ENCODE data around the gene IMPG2. TPM values are rescaled to one million over a fixed set of nuclear protein-coding genes. Genes with fewer than 3 reads are reported as not detected.

IMPG2 gene
- total and polyA plus RNA-seq, 2 experiments from 2014 or later = 0.77 TPM; not detected in 1

DNA sequence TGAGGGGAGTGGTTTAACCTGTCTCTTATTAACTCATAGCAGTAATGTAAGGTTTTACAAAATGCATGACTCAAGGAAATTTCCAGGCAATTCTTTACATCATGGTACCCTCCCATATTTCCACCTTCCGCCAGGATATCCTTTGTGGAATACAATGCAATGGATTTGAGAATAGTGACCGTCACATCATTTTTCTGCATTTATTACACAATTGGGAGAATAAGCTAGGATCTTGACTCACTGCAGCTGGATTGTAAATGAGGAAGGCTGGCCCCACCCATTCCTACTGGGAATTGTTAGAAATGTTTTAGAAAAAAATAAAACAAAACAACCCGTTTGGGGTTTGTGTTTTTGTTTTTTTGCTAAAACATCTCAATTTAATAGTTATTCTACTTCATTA, 97.4 kb downstream of the IMPG2 start:
- TF ChIP-seq CTCF (IDR thresholded peaks at IDR 0.05; ENCODE audit: poor library complexity) (no peak), EZH2phosphoT487 (IDR thresholded peaks at IDR 0.05; ENCODE audit: low read depth, severe bottlenecking, unreplicated experiment) (no peak), EZH2 (IDR thresholded peaks at IDR 0.05; ENCODE audit: borderline replicate concordance) (no peak)
- no peak for DNase-seq (ENCODE audit: low spot score)

GRCh38 chr3:101219842-101220560, 100.4 kb downstream of the IMPG2 start:
- H2AFZ ChIP-seq = no peak overlapping the region
- DNase-seq (ENCODE audit: low spot score) = no peak
- no peaks in the 10 kb centered on the region for H3K36me3 ChIP-seq (replicated peaks; ENCODE audit: insufficient read depth, low read depth)
- no peaks in the 10 kb centered on the region for H3K27me3 ChIP-seq
- H3K4me1 ChIP-seq (ENCODE audit: insufficient read depth) = no peaks in the 10 kb centered on the region
- H3K9me2 ChIP-seq (replicated peaks; ENCODE audit: insufficient read depth) = no peaks in the 10 kb centered on the region
- H3K4me3 ChIP-seq = no peak overlapping the region
- H3K79me2 ChIP-seq = no peaks in the 10 kb centered on the region
- WGBS (ENCODE audit: low lambda C conversion rate, missing lambda C conversion rate) = 92% methylated on average over 4 of the region's 4 CpGs
- H3K27ac ChIP-seq = no peak overlapping the region
- no peaks in the 10 kb centered on the region for H3K9me3 ChIP-seq (ENCODE audit: low read depth)
- no peak overlapping the region for H3K4me2 ChIP-seq
- H4K20me1 ChIP-seq (ENCODE audit: insufficient read depth, poor library complexity, severe bottlenecking) = no peaks in the 10 kb centered on the region
- TF ChIP-seq EZH2phosphoT487 (IDR thresholded peaks at IDR 0.05; ENCODE audit: low read depth, severe bottlenecking, unreplicated experiment) (no peak), EZH2 (IDR thresholded peaks at IDR 0.05; ENCODE audit: borderline replicate concordance) (no peak), CTCF (IDR thresholded peaks at IDR 0.05; ENCODE audit: poor library complexity) (no peak)

More for the DNA sequence above, 97.4 kb downstream of the IMPG2 start:
- Histone ChIP-seq H3K4me3 (no peak overlapping the region), H3K79me2 (no peaks in the 10 kb centered on the region), H4K20me1 (ENCODE audit: insufficient read depth, poor library complexity, severe bottlenecking) (no peaks in the 10 kb centered on the region), H2AFZ (no peak overlapping the region), H3K4me2 (no peak overlapping the region), H3K4me1 (ENCODE audit: insufficient read depth) (no peaks in the 10 kb centered on the region), H3K27ac (no peak overlapping the region), H3K27me3 (no peaks in the 10 kb centered on the region), H3K36me3 (replicated peaks; ENCODE audit: insufficient read depth, low read depth) (no peaks in the 10 kb centered on the region), H3K9me3 (ENCODE audit: low read depth) (no peaks in the 10 kb centered on the region), H3K9me2 (replicated peaks; ENCODE audit: insufficient read depth) (no peaks in the 10 kb centered on the region)
- WGBS (ENCODE audit: low lambda C conversion rate, missing lambda C conversion rate) = 88% methylated on average over 3 of the region's 3 CpGs

- no peak overlapping the region for H2AFZ ChIP-seq
- H3K4me1 ChIP-seq (ENCODE audit: insufficient read depth) = no peaks in the 10 kb centered on the region
- no peaks in the 10 kb centered on the region for H3K36me3 ChIP-seq (replicated peaks; ENCODE audit: insufficient read depth, low read depth)
- 69% methylated on average over 3 of the region's 3 CpGs for WGBS (ENCODE audit: low lambda C conversion rate, missing lambda C conversion rate)
- TF ChIP-seq CTCF (IDR thresholded peaks at IDR 0.05; ENCODE audit: poor library complexity) (no peak), EZH2 (IDR thresholded peaks at IDR 0.05; ENCODE audit: borderline replicate concordance) (no peak), EZH2phosphoT487 (IDR thresholded peaks at IDR 0.05; ENCODE audit: low read depth, severe bottlenecking, unreplicated experiment) (no peak)
- no peak overlapping the region for H3K4me3 ChIP-seq
- no peaks in the 10 kb centered on the region for H3K27me3 ChIP-seq
- H3K4me2 ChIP-seq = no peak overlapping the region
- no peaks in the 10 kb centered on the region for H3K9me2 ChIP-seq (replicated peaks; ENCODE audit: insufficient read depth)
- DNase-seq (ENCODE audit: low spot score) = no peak
- no peaks in the 10 kb centered on the region for H4K20me1 ChIP-seq (ENCODE audit: insufficient read depth, poor library complexity, severe bottlenecking)
- H3K79me2 ChIP-seq = no peaks in the 10 kb centered on the region
- H3K9me3 ChIP-seq (ENCODE audit: low read depth) = no peaks in the 10 kb centered on the region
- H3K27ac ChIP-seq = no peak overlapping the region
Observed at GRCh38 chr3:101217472-101218245, 102.7 kb downstream of the IMPG2 start.

Measured in hepatocyte (in vitro differentiated cells).